GM21786 (cell line): Measurements from ENCODE around the gene AMDHD2.

Experiments
- ATAC-seq: cut with Tn5 transposase; IDR thresholded peaks from one replicate; pipeline ENCODE4 v1.9.1; 2021; ENCODE audit not compliant: unreplicated experiment

AMDHD2 gene

GRCh38 chr16:2515180-2515851 is 4.9 kb upstream of the AMDHD2 start:
- ATAC-seq, result no peak

- ATAC-seq, result no peak
These were observed 3.6 kb upstream of the AMDHD2 start for GRCh38 chr16:2516391-2517240.

- ATAC-seq, result no peak
These were observed 2.1 kb upstream of the AMDHD2 start for GRCh38 chr16:2517954-2518605.

GRCh38 chr16:2518823-2519710 is 1.1 kb upstream of the AMDHD2 start:
- ATAC-seq, result no peak

GRCh38 chr16:2519711-2520080 is 475 bp upstream of the AMDHD2 start:
- ATAC-seq, result no peak

- ATAC-seq, result no peak
These were observed 787 bp downstream of the AMDHD2 start for GRCh38 chr16:2520784-2521531.

GRCh38 chr16:2523801-2524231 is 3.6 kb downstream of the AMDHD2 start:
- no peak for ATAC-seq

GRCh38 chr16:2524339-2524938 is 4.3 kb downstream of the AMDHD2 start:
- ATAC-seq, result no peak

GRCh38 chr16:2526135-2526534 is 6.0 kb downstream of the AMDHD2 start:
- ATAC-seq, result no peak

- no peak for ATAC-seq
These were observed 7.1 kb downstream of the AMDHD2 start for GRCh38 chr16:2527071-2527783.

- no peak for ATAC-seq
These were observed 7.6 kb downstream of the AMDHD2 start for GRCh38 chr16:2527784-2528100.

- no peak for ATAC-seq
These were observed 8.2 kb downstream of the AMDHD2 start for GRCh38 chr16:2528161-2529060.

GRCh38 chr16:2529061-2529931 is 9.1 kb downstream of the AMDHD2 start:
- no peak for ATAC-seq

- no peak for ATAC-seq
These were observed 9.9 kb downstream of the AMDHD2 start for GRCh38 chr16:2529961-2530628.

- ATAC-seq, result no peak
These were observed 10.6 kb downstream of the AMDHD2 start for GRCh38 chr16:2530629-2531318.

GRCh38 chr16:2531371-2531695 is 11.2 kb downstream of the AMDHD2 start, which contains the start of gene CEMP1:
Gene CEMP1 (minus strand): TSS chr16:2531408. CDS start chr16:2531073, 335 bp downstream.
- ATAC-seq, result no peak
